ENCODE data around the gene PTGDS. TPM values are rescaled to one million over a fixed set of nuclear protein-coding genes. Genes with fewer than 3 reads are reported as not detected.
A peak's percentile ranks its signal among the peaks of the same experiment; 100 is the strongest.

The PTGDS gene
- total RNA-seq, 2 experiments from 2014 or later = 40.6 to 41.0 TPM

DNA sequence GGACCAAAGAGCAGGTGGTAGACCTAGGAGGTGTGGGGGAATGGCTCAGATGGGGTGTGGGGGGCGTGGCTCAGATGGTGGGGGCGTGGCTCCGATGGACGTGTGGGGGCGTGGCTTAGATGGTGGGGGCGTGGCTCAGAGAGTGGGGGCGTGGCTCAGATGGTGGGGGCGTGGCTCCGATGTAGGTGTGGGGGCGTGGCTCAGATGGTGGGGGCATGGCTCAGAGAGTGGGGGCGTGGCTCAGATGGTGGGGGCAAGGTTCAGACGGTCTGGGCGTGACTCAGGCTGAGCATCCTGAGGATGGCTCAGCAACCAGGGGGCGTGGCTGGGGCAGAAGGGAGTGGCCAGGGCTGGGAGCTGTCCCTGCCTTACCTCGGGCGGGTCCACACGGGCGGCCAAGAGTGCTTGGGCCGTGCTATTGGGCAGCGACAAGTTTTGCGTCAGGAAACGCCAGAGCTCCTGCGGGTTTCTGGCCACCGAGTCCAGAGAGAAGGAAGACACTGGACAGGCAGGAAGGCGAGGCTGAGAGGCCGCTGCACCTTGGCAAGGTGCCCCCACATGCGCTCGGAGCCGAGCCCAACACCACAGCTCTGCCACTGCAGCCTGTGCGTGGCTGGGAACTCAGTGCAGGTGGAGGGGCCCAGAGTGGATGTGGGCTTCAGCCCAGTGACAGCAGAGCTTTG lies 44.8 kb downstream of the PTGDS start:
- POLR2A ChIA-PET = interaction anchor here (1.0 to 1.5 kb wide), 2 partner anchors 13 to 29 kb away, joined by 3 to 6 read pairs; partner anchors contain the start of gene PAXX
- Mint-ChIP-seq H3K9me3 (no peaks in the 10 kb centered on the region), H3K27me3 (no peaks in the 10 kb centered on the region), H3K4me3 (peak overlapping the region; percentile 54), H3K4me1 (ENCODE audit: low read depth) (peaks cover 10% of the 10 kb centered on the region), H3K27ac (no peak overlapping the region), H3K36me3 (ENCODE audit: low read depth) (peaks cover under 1% of the 10 kb centered on the region)
- no peaks in the 10 kb centered on the region for H3K9me3 ChIP-seq (ENCODE audit: control insufficient read depth in 1 of 2, insufficient read depth in 1 of 2, low read length in 2 of 2)
- peak; percentile 86 for ATAC-seq (ENCODE audit: poor library complexity)
- intact Hi-C loops (cut with DNase I, micrococcal nuclease) = no loop called here
- TF ChIP-seq CTCF (IDR thresholded peaks at IDR 0.05) = no peak
- H3K36me3 ChIP-seq (ENCODE audit: insufficient read depth, low read length) = peaks cover 18% of the 10 kb centered on the region
- peaks cover 35% of the 10 kb centered on the region for H3K4me1 ChIP-seq (ENCODE audit: insufficient read depth, low read length)
- H3K4me3 ChIP-seq (ENCODE audit: low read length) = no peak overlapping the region
- no peak overlapping the region for H3K27ac ChIP-seq (ENCODE audit: low read depth in 1 of 2, low read length in 2 of 2)
- peak; percentile 44 to 90 (median 65) for DNase-seq
- H3K27me3 ChIP-seq (ENCODE audit: control insufficient read depth in 1 of 2, insufficient read depth in 2 of 2, low read length in 2 of 2) = no peaks in the 10 kb centered on the region
- CTCF ChIA-PET = interaction anchor here (1.1 kb wide), 2 partner anchors 13 kb away, joined by 5 to 6 read pairs; no protein-coding TSS in a partner anchor

DNA sequence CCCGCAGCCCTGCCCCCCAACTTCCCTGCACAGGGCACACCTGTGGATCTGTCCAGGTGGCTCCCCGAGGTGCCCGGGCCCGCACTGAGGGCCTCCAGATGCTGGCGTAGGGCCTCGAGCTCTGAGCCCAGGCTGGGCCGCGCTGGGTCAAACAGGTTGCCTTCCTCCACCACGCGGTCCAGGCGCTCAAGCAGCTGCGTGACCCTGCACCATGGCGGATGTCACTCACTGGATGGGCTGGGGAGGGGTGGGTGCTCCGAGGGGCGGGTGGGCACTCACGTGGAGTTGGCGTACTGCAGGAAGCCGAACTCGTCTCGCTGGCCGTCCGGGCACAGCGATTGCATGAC lies 45.3 kb downstream of the PTGDS start:
- no peak overlapping the region for H3K4me3 Mint-ChIP-seq
- intact Hi-C loops (cut with DNase I, micrococcal nuclease) = no loop called here
- H3K36me3 ChIP-seq (ENCODE audit: insufficient read depth, low read length) = peaks cover 12% of the 10 kb centered on the region
- H3K27ac ChIP-seq (ENCODE audit: low read depth in 1 of 2, low read length in 2 of 2) = no peak overlapping the region
- ChIA-PET POLR2A (interaction anchor here (1.0 to 1.5 kb wide), 2 partner anchors 13 to 30 kb away, joined by 3 to 6 read pairs; partner anchors contain the start of gene PAXX), CTCF (interaction anchor here (1.1 kb wide), 1 partner anchor 12 kb away, joined by 6 read pairs; no protein-coding TSS in a partner anchor)
- no peaks in the 10 kb centered on the region for H3K27me3 ChIP-seq (ENCODE audit: control insufficient read depth in 1 of 2, insufficient read depth in 2 of 2, low read length in 2 of 2)
- no peaks in the 10 kb centered on the region for H3K36me3 Mint-ChIP-seq (ENCODE audit: low read depth)
- no peaks in the 10 kb centered on the region for H3K9me3 ChIP-seq (ENCODE audit: control insufficient read depth in 1 of 2, insufficient read depth in 1 of 2, low read length in 2 of 2)
- H3K4me1 ChIP-seq (ENCODE audit: insufficient read depth, low read length) = peaks cover 40% of the 10 kb centered on the region
- no peak for TF ChIP-seq CTCF (IDR thresholded peaks at IDR 0.05)
- peaks cover 13% of the 10 kb centered on the region for H3K4me1 Mint-ChIP-seq (ENCODE audit: low read depth)
- no peaks in the 10 kb centered on the region for H3K9me3 Mint-ChIP-seq
- H3K27ac Mint-ChIP-seq = no peak overlapping the region
- no peak overlapping the region for H3K4me3 ChIP-seq (ENCODE audit: low read length)
- DNase-seq = no peak
- H3K27me3 Mint-ChIP-seq = no peaks in the 10 kb centered on the region
- no peak for ATAC-seq (ENCODE audit: poor library complexity)

- no peak for ATAC-seq (ENCODE audit: poor library complexity)
- H3K27ac ChIP-seq (ENCODE audit: low read depth in 1 of 2, low read length in 2 of 2) = no peak overlapping the region
- H3K27ac Mint-ChIP-seq = no peak overlapping the region
- POLR2A ChIA-PET = interaction anchor here (1.0 to 1.5 kb wide), 2 partner anchors 12 to 31 kb away, joined by 3 to 6 read pairs; partner anchors contain the start of gene PAXX
- no peaks in the 10 kb centered on the region for H3K9me3 ChIP-seq (ENCODE audit: control insufficient read depth in 1 of 2, insufficient read depth in 1 of 2, low read length in 2 of 2)
- H3K4me3 ChIP-seq (ENCODE audit: low read length) = no peak overlapping the region
- H3K27me3 Mint-ChIP-seq = no peaks in the 10 kb centered on the region
- H3K36me3 ChIP-seq (ENCODE audit: insufficient read depth, low read length) = peaks cover 8% of the 10 kb centered on the region
- intact Hi-C loops (cut with DNase I, micrococcal nuclease) = no loop called here
- H3K4me1 Mint-ChIP-seq (ENCODE audit: low read depth) = peaks cover 13% of the 10 kb centered on the region
- H3K4me1 ChIP-seq (ENCODE audit: insufficient read depth, low read length) = peaks cover 41% of the 10 kb centered on the region
- H3K9me3 Mint-ChIP-seq = no peaks in the 10 kb centered on the region
- CTCF ChIA-PET = interaction anchor here (1.1 kb wide), 1 partner anchor 12 kb away, joined by 6 read pairs; no protein-coding TSS in a partner anchor
- TF ChIP-seq CTCF (IDR thresholded peaks at IDR 0.05) = no peak
- DNase-seq = no peak
- H3K4me3 Mint-ChIP-seq = no peak overlapping the region
- no peaks in the 10 kb centered on the region for H3K36me3 Mint-ChIP-seq (ENCODE audit: low read depth)
- H3K27me3 ChIP-seq (ENCODE audit: control insufficient read depth in 1 of 2, insufficient read depth in 2 of 2, low read length in 2 of 2) = no peaks in the 10 kb centered on the region
These were observed 45.9 kb downstream of the PTGDS start for GRCh38 chr9:137023157-137023556.

All from CD4-positive, alpha-beta T cell (primary cell).